ENCODE results near the gene PRTG.

Gene PRTG

GRCh38 chr15:55707518-55707917 lies 35.4 kb downstream of the PRTG start:
- Histone ChIP-seq H3K4me1 (ENCODE audit: control insufficient read depth in 1 of 2, insufficient read depth in 1 of 2, low read depth in 1 of 2, low read length in 1 of 2) (no peaks in the 10 kb centered on the region), H3K4me3 (ENCODE audit: low read depth in 1 of 2, low read length in 1 of 2) (no peak overlapping the region), H3K27me3 (no peaks in the 10 kb centered on the region), H3K36me3 (no peaks in the 10 kb centered on the region), H3K9me3 (no peaks in the 10 kb centered on the region), H3K27ac (no peak overlapping the region)
- TF ChIP-seq, protein P1, sequence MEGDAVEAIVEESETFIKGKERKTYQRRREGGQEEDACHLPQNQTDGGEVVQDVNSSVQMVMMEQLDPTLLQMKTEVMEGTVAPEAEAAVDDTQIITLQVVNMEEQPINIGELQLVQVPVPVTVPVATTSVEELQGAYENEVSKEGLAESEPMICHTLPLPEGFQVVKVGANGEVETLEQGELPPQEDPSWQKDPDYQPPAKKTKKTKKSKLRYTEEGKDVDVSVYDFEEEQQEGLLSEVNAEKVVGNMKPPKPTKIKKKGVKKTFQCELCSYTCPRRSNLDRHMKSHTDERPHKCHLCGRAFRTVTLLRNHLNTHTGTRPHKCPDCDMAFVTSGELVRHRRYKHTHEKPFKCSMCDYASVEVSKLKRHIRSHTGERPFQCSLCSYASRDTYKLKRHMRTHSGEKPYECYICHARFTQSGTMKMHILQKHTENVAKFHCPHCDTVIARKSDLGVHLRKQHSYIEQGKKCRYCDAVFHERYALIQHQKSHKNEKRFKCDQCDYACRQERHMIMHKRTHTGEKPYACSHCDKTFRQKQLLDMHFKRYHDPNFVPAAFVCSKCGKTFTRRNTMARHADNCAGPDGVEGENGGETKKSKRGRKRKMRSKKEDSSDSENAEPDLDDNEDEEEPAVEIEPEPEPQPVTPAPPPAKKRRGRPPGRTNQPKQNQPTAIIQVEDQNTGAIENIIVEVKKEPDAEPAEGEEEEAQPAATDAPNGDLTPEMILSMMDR (IDR thresholded peaks at IDR 0.05): no peak

- H3K9me3 ChIP-seq: no peaks in the 10 kb centered on the region
- TF ChIP-seq, protein P1 (IDR thresholded peaks at IDR 0.05): no peak
- no peak overlapping the region for H3K4me3 ChIP-seq (ENCODE audit: low read depth in 1 of 2, low read length in 1 of 2)
- no peaks in the 10 kb centered on the region for H3K27me3 ChIP-seq
- no peak overlapping the region for H3K27ac ChIP-seq
- H3K4me1 ChIP-seq (ENCODE audit: control insufficient read depth in 1 of 2, insufficient read depth in 1 of 2, low read depth in 1 of 2, low read length in 1 of 2): no peaks in the 10 kb centered on the region
- H3K36me3 ChIP-seq: no peaks in the 10 kb centered on the region
These were observed 39.1 kb downstream of the PRTG start for GRCh38 chr15:55703873-55704301.

DNA sequence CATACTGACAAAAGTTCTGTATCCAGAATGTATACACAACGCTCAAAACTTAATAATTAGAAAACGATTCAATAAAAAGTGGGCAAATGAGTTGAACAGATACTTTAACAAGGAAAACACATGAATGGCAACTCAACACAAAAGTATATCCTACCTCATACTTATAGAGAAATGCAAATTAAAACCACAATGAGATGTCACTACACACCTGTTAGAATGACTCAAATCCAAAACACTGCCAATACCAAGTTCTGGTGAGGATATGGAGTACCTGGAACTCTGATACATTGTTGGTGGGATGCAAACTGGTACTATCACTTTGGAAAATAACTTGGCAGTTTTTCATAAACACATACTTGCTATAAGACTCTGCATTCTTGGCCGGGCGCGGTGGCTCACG lies 42.1 kb downstream of the PRTG start:
- TF ChIP-seq, protein P1 (IDR thresholded peaks at IDR 0.05): no peak
- H3K9me3 ChIP-seq: no peaks in the 10 kb centered on the region
- no peaks in the 10 kb centered on the region for H3K4me1 ChIP-seq (ENCODE audit: control insufficient read depth in 1 of 2, insufficient read depth in 1 of 2, low read depth in 1 of 2, low read length in 1 of 2)
- no peak overlapping the region for H3K4me3 ChIP-seq (ENCODE audit: low read depth in 1 of 2, low read length in 1 of 2)
- no peaks in the 10 kb centered on the region for H3K27me3 ChIP-seq
- no peak overlapping the region for H3K27ac ChIP-seq
- no peaks in the 10 kb centered on the region for H3K36me3 ChIP-seq

DNA sequence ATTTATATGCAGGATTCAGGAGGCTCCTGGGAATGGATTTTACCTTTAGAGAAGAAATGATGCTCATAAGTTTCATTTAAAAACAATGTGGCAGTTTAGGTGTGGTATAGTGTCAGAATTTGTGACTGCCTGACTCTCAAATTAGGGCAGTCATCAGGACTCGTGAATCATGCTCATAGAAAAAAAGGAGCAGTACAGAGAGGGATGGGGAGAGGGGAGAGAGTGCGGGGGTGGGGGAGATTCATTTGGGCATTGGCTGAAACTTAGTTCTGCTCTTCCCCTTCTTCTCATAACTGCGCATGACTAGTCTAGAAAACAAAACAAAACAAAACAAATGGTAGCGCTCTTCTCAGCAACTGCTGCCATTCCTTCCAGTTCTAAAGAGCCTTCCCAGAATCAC lies 44.3 kb downstream of the PRTG start:
- no peak overlapping the region for H3K27ac ChIP-seq
- no peaks in the 10 kb centered on the region for H3K4me1 ChIP-seq (ENCODE audit: control insufficient read depth in 1 of 2, insufficient read depth in 1 of 2, low read depth in 1 of 2, low read length in 1 of 2)
- H3K36me3 ChIP-seq: no peaks in the 10 kb centered on the region
- no peaks in the 10 kb centered on the region for H3K9me3 ChIP-seq
- H3K27me3 ChIP-seq: no peaks in the 10 kb centered on the region
- H3K4me3 ChIP-seq (ENCODE audit: low read depth in 1 of 2, low read length in 1 of 2): no peak overlapping the region
- TF ChIP-seq, protein P1 (IDR thresholded peaks at IDR 0.05): no peak

GRCh38 chr15:55696221-55696620 lies 46.7 kb downstream of the PRTG start:
- no peak overlapping the region for H3K4me3 ChIP-seq (ENCODE audit: low read depth in 1 of 2, low read length in 1 of 2)
- H3K36me3 ChIP-seq: no peaks in the 10 kb centered on the region
- H3K9me3 ChIP-seq: no peaks in the 10 kb centered on the region
- no peaks in the 10 kb centered on the region for H3K4me1 ChIP-seq (ENCODE audit: control insufficient read depth in 1 of 2, insufficient read depth in 1 of 2, low read depth in 1 of 2, low read length in 1 of 2)
- no peak overlapping the region for H3K27ac ChIP-seq
- H3K27me3 ChIP-seq: no peaks in the 10 kb centered on the region
- TF ChIP-seq, protein P1 (IDR thresholded peaks at IDR 0.05): no peak

DNA sequence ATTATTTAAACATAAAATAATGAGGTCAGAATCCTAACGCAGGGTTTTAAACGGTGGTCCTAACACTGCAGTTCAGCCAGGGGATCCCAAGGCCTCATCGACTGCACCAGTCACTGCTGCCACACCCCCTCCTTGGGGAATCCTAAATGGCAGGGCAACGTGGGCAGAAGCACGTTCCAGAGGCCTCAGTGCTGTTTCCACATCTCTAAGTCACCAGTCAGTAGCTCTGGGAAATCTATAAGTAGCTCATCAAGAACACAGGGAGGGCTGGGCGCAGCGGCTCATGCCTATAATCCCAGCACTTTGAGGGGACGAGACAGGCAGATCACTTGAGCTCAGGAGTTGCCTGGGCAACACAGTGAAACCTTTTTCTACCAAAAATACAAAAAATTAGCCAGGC lies 47.5 kb downstream of the PRTG start:
- H3K36me3 ChIP-seq: no peaks in the 10 kb centered on the region
- H3K9me3 ChIP-seq: no peaks in the 10 kb centered on the region
- no peaks in the 10 kb centered on the region for H3K27me3 ChIP-seq
- TF ChIP-seq, protein P1 (IDR thresholded peaks at IDR 0.05): no peak
- no peak overlapping the region for H3K4me3 ChIP-seq (ENCODE audit: low read depth in 1 of 2, low read length in 1 of 2)
- no peaks in the 10 kb centered on the region for H3K4me1 ChIP-seq (ENCODE audit: control insufficient read depth in 1 of 2, insufficient read depth in 1 of 2, low read depth in 1 of 2, low read length in 1 of 2)
- no peak overlapping the region for H3K27ac ChIP-seq
